Left kidney (tissue), 8 donors: ENCODE results near the gene CLEC20A. TPM values are rescaled to one million over a fixed set of nuclear protein-coding genes. Genes with fewer than 3 reads are reported as not detected.

Experiments used
- DNase-seq: peaks from one replicate; pipeline ENCODE4 v3.0.0-alpha.2; 2013
- long read RNA-seq, 8 donors: transcript quantifications; one replicate each; lab custom pipeline, GENCODE V29; 2026
- polyA plus RNA-seq: library from polyadenylated mRNA; unstranded; fragments of 120-200 nt; gene quantifications from one replicate; pipeline ENCODE4 v1.2.1, GENCODE V29; 2013; ENCODE audit not compliant: insufficient read length

Gene CLEC20A
- 0.30 TPM for polyA plus RNA-seq
- long read RNA-seq, donor 1, result 0 reads
- long read RNA-seq, donor 2, result 0 reads
- long read RNA-seq, donor 3, result 0 reads
- long read RNA-seq, donor 4, result 0 reads
- long read RNA-seq, donor 5, result 0 reads
- long read RNA-seq, donor 6, result 0 reads
- long read RNA-seq, donor 7, result 0 reads
- long read RNA-seq, donor 8, result 0 reads

DNA sequence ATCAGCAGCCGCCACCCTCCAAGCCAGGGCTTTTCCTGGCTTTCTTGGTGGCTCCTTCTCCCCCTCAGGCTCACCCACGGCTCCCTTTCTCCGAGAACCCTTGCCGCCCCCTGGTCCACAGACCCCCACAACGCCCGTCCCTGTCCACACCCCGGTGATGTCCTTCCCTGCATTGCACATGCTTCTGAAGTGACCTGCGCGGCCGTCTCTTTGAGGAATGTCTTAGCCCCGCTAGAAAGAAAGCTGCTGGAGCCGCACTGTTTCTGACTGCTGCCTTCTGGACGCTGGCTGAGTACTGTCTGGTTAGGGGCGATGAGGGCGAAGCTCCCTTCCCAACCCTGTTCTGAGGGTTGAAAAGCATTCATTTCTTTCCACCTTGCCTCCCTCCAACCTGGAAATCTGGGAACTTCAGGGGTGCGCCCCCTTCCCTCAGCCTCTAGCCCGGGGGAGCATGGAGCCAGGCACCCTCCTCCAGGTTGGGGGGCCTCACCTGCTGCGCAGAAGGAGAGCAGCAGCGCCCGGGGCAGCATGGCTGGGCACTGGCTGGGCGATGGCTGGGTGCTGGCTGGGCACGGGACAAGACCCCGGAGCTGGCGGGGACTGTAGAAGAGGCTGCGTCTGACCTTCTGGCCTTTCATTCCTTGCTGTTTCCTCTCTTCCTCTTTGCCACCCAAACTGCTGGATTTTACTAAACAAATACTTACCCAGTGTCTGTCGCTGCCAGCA lies at the start of gene CLEC20A:
Gene CLEC20A (minus strand): TSS at position 555 of the 726 bp plus-strand sequence. CDS start 25 bp downstream, at position 530.
- no peak for DNase-seq

GRCh38 chr1:178544531-178544930 lies 47.8 kb upstream of the CLEC20A start:
- DNase-seq, result no peak

- no peak for DNase-seq
These were observed 46.5 kb upstream of the CLEC20A start for GRCh38 chr1:178543290-178543607.

DNA sequence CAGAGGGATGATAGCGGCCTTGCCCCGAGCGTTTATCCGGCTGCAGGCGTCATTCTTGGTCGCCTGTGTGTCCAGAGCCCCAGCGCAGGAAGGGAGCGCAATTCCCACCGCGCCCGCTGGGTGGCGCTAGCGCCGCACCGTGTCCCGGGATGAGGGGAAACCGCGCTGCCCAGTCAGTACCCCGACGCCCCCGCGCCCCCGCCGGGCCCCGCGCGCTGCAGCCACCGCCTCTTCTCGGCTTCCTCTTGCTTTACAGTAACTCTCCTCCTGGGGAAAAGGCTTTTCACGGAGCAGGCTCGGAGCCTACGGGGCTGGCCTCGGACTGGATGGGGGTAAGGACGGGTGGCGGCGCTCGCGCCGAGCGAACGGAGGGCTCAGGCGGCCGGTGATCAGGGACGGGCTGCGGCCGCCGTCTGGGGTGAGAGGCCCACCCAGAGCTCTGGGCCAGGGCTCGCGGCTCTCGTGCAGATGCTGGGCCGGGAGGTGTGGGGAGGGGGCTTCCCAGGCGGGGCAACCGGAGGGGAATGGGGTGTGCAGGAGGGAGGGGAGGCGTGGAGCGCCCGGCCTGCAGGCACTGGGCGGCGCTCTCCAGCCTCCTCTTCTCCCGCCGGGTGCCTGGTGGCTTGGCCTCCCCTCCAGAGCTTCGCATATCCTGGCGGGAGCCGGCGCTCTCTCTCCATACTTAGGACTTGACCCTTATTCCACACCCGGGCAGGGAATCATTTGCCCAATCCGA lies 46.0 kb upstream of the CLEC20A start:
- DNase-seq, result peak; percentile 91

DNA sequence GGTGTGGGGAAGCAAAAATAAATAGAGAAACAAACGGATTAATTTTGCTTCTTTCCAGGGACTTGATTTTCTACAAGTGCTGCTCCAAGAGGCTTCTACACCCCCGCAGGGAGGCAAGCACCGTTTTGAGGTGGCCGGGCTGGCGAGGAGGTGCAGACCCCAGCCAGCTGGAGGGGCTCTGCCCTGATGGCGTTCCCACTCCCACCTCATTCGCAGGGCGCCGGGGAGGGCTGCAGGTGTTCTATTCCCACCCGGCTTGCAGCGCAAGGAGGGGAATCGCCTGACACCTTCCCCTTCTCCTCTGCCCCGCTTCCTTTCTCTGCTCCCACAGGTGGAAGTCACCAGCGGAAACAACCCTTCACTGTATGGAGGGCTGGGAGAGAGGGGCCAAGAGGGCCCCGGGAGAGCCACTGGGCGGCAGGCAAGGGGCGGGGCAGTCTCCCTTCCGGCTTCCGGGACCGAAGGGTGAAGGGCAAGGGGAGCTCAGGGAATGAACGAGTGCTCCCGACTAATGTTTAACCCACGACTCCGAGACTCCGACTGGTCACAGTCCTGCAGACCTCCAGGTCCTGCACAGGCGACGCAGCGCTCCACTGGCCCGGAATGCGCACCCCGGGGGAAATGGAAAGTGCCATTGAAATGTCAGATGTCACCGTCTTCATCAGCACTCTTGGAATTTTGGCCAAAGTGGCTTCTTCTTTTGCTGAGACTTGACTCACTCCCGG lies 45.2 kb upstream of the CLEC20A start:
- peak; percentile 60 for DNase-seq

GRCh38 chr1:178541379-178541778 lies 44.6 kb upstream of the CLEC20A start:
- DNase-seq, result no peak

DNA sequence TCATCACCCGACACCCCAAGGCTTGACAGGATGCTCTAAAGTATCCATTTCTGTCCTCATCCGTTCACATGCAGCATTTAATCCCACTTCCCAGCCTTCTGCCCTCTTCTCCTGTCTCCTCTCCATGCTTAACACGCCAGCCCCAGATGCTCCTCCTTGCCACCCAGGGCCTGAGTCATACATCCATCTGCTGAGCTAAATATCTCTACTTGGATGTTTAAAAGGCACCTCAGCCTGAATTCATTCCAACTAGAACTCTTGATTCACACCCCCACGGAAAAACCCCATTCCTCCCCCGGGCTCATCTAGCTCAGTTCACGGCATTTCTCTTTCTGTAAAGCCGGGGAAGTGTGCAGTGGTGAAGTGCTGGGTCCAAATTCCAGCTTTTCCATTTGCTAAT lies 43.9 kb upstream of the CLEC20A start:
- no peak for DNase-seq

DNA sequence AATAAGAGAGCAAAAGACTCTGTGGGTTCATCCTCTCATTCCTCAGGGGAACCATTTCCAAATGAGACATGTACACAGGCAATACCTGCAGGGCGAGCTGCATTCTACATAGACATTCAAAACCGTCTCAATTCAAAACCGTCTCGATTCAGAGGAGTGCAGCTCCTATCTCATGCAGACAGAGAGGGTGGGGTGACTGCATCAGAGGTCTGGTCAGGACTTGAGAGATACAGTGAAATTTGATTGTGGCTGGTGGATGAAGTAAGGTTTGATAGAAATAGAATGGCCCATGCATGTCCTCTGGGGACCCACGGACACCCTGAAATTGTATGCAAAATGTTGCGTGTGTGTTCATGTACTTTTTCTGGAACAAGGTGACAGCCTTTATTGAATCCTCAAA lies 43.4 kb upstream of the CLEC20A start:
- no peak for DNase-seq

DNA sequence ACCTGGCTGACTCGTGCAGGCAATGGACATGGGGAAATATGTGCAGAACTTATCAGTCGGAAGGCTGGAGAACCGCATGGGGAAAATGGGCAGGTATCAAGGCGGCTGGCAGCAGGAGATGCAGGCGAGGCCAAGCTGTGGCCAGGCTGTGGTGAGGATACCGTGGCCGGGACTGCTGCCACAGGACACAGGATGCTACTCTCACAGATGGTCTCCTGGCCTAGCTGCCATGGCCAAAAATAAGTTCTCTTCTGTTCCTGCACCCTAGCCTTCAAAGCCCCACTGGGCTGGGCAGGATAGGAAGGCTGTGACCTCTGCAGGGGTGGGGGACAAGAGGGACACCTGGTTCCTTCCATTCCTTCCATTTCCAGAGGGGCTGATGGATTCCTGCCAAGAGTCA lies 42.5 kb upstream of the CLEC20A start:
- no peak for DNase-seq

GRCh38 chr1:178538192-178538916 lies 41.6 kb upstream of the CLEC20A start:
- DNase-seq, result no peak

DNA sequence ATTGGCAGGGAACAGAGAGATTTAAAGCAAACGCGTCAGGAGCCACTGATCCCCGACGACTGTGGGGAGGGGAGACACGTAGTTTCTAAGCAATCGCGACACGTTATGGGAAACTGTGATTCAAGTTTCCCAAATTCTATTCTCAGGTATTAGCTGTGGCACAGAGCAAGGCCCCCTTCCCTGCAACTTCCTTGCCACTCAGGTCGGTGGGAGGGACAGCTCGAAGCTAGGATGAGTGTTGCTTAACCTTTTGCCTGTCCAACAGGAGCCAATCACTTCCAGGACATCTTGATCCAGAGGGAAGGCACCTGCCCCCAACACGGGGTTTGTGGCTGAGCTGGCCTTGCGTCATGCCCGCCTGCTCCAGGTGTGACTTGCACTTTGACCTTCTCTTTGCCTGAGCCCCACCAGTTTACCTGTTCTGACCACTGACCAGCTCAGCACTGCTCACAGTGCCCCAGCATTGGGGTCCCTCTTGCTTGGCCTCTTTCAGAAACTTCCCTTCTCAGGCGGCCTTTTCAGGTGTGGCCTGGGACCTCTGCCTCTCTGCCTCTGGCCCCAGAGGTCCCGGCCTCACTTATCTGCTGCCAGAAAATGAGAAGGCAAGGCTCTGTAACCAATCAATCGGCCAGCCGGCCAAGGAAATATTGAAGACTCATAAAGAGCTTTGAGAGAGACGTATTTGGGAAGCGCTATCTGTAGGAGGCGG lies 40.8 kb upstream of the CLEC20A start:
- no peak for DNase-seq

DNA sequence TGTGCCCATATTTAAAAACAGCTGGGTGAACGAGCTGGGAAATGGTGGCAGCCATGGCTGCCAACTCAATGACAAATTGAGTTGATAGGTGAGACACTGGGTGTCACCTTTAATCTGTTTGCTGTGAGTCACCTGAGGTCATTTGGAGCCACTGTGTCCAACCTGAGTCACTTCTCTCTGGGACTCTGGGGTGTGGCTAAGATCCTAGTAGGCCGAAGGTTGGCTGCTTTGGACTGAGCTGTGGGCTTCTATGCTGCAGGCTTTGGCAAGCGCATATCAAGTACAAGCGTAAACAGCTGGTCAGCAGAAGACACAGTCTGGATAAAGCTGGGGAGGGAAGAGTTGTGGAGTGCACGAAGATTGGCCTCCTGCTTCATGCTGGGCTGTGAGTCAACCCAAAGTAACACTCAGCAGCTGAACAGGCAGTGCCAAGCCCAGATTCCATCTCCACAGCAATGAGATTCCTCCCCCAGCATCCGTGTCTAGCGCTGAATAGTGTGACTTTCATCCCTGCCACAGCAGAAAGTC lies 40.1 kb upstream of the CLEC20A start:
- no peak for DNase-seq

GRCh38 chr1:178536329-178536728 lies 39.6 kb upstream of the CLEC20A start:
- no peak for DNase-seq

DNA sequence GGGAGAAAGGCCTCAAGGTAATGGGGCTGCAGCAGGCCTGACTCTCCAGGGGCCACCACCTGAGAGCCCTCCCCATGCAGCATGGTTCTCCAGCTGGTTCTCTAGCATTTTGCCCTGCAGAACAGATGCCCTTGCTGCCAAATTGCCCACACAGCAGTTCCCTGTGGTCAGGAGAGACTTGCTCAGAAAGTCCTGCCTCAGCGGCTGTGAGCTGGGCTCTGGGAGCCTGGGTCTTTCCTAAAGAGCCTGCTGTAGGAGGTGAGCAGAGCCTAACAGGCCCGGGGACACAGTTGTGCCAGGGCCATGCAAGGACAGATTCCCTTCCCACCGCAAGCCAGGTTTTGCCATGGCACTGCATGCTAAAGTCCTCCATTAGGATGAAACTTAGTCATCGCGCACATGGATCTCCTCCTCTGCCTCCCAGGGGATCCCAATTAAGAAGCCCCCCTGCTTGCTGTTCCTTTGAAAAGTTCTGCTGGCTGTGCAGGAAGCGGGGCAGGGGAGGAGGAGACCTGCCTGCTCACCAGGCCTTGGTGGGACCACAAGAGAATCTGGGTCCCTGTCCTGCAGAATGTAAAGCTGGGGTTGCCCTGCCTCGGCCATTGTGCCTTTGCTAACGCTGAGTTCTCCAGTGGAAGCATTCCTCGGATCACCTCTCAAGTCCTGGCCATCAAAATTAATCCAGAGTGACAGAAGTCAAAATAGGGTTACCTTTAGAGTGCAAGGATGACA lies 37.5 kb upstream of the CLEC20A start:
- DNase-seq, result no peak

- DNase-seq, result no peak
These were observed 36.6 kb upstream of the CLEC20A start for GRCh38 chr1:178533121-178533946.

GRCh38 chr1:178532392-178532791 lies 35.6 kb upstream of the CLEC20A start:
- peak; percentile 77 for DNase-seq

GRCh38 chr1:178531887-178532286 lies 35.1 kb upstream of the CLEC20A start:
- no peak for DNase-seq

DNA sequence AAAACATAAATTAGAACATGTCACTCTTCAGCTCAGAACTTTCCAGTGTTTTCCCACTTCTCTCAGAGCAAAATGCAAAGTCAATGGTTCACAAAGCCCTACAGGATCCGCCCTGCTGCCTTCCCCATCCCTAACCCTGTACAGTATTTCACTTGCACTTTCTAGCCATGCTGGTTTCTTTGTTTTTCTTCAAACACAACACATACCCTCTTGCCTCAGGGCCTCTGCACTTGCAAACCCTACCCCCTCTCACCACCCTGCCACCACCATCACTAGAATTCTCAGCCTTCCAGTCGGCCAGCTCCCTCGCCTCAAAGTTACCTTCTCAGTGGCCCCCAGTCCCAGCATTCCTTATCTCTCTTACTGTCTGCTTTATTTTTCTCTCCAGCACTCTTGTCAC lies 33.7 kb upstream of the CLEC20A start:
- no peak for DNase-seq

- no peak for DNase-seq
These were observed 33.3 kb upstream of the CLEC20A start for GRCh38 chr1:178530037-178530402.
